KMS-11 (cell line): ENCODE data around the gene NLRC5.

Experiments
- H2AFZ ChIP-seq: fragments of 200-600 bp; sonication (generic); 2 replicates; pipeline ENCODE4 v1.6.1; 2016; ENCODE audit warnings: antibody characterized with exemption, mixed run types, low read depth
- H3K27ac ChIP-seq: fragments of 200-600 bp; sonication (generic); 2 replicates; pipeline ENCODE4 v1.6.1; 2016; ENCODE audit warnings: mild to moderate bottlenecking, mixed run types
- H3K27me3 ChIP-seq: fragments of 200-600 bp; sonication (generic); 2 replicates; pipeline ENCODE4 v1.6.1; 2017; ENCODE audit warnings: mild to moderate bottlenecking, low read depth, mixed run types, moderate library complexity; ENCODE audit not compliant: insufficient read depth
- H3K36me3 ChIP-seq: fragments of 200-600 bp; sonication (generic); 2 replicates; pipeline ENCODE4 v1.6.1; 2017; ENCODE audit warnings: mild to moderate bottlenecking, mixed run types; ENCODE audit not compliant: insufficient read depth
- H3K4me1 ChIP-seq: fragments of 200-600 bp; sonication (generic); 2 replicates; pipeline ENCODE4 v1.6.1; 2016; ENCODE audit warnings: mild to moderate bottlenecking, low read depth, mixed run types; ENCODE audit not compliant: poor library complexity, severe bottlenecking
- H3K4me2 ChIP-seq: fragments of 200-600 bp; sonication (generic); 2 replicates; pipeline ENCODE4 v1.7.0; 2016; ENCODE audit warnings: mild to moderate bottlenecking, mixed run types
- H3K4me3 ChIP-seq: fragments of 200-600 bp; sonication (generic); IDR thresholded peaks from 2 replicates; pipeline ENCODE4 v1.6.1; 2017; ENCODE audit warnings: low read depth, low read length, mixed read lengths; ENCODE audit not compliant: insufficient read depth
- H3K79me2 ChIP-seq: fragments of 200-600 bp; sonication (generic); 2 replicates; pipeline ENCODE4 v1.6.1; 2016; ENCODE audit warnings: low read depth, mixed run types; ENCODE audit not compliant: insufficient read depth
- H3K9ac ChIP-seq: fragments of 200-600 bp; sonication (generic); 2 replicates; pipeline ENCODE4 v1.6.1; 2016; ENCODE audit warnings: mild to moderate bottlenecking, mixed run types
- H4K20me1 ChIP-seq: fragments of 200-600 bp; sonication (generic); 2 replicates; pipeline ENCODE4 v1.6.1; 2016; ENCODE audit warnings: mild to moderate bottlenecking, mixed run types; ENCODE audit not compliant: insufficient read depth
- TF ChIP-seq, protein P1 (sequence below): fragments of 200-600 bp; sonication (generic); conservative IDR thresholded peaks from 2 replicates; pipeline ENCODE4 v1.6.1; 2017; ENCODE audit warnings: low read depth, mild to moderate bottlenecking, antibody characterized with exemption, low read length, moderate library complexity, mixed read lengths

The NLRC5 gene

DNA sequence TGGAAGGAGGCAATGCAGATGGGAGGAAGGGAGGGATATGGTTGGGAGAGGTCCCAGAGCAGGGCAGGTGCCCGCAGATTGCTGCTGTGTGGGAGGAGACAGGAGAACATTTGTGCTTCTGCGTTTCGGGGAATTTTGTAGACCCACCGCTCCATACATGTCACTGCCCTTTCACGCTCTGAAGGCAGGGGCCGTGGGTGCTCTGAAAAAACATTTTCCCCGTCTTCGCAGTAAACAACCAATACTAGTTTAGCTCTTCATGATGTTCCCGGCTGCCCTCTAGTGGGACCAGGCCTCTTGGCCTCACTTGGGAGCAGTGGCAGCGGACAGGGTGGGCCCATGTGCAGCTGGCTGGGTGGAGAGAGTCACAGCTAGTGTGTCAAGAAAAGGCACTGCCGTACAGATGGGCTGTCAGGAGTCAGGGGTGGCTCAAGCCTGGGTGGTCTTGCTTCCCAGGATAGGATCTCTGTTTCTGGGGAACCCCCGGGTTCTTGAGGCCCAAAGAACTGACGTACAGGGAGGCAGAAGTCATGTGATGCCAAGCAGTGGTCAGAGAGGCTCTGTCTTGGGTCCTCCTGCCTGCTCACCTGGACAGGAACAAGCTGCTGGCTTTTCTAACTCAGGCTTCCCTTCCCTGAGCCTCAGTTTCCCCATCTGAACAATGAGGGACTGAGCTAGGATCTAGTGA lies 56.5 kb downstream of the NLRC5 start:
- Histone ChIP-seq H3K9ac (no peak overlapping the region), H3K36me3 (no peaks in the 10 kb centered on the region), H3K4me1 (peaks cover 69% of the 10 kb centered on the region), H3K4me2 (no peak overlapping the region), H3K27me3 (no peaks in the 10 kb centered on the region), H3K27ac (no peak overlapping the region), H3K4me3 (no peak overlapping the region), H2AFZ (no peak overlapping the region), H3K79me2 (no peaks in the 10 kb centered on the region), H4K20me1 (no peaks in the 10 kb centered on the region)
- TF ChIP-seq, protein P1, sequence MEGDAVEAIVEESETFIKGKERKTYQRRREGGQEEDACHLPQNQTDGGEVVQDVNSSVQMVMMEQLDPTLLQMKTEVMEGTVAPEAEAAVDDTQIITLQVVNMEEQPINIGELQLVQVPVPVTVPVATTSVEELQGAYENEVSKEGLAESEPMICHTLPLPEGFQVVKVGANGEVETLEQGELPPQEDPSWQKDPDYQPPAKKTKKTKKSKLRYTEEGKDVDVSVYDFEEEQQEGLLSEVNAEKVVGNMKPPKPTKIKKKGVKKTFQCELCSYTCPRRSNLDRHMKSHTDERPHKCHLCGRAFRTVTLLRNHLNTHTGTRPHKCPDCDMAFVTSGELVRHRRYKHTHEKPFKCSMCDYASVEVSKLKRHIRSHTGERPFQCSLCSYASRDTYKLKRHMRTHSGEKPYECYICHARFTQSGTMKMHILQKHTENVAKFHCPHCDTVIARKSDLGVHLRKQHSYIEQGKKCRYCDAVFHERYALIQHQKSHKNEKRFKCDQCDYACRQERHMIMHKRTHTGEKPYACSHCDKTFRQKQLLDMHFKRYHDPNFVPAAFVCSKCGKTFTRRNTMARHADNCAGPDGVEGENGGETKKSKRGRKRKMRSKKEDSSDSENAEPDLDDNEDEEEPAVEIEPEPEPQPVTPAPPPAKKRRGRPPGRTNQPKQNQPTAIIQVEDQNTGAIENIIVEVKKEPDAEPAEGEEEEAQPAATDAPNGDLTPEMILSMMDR = no peak

DNA sequence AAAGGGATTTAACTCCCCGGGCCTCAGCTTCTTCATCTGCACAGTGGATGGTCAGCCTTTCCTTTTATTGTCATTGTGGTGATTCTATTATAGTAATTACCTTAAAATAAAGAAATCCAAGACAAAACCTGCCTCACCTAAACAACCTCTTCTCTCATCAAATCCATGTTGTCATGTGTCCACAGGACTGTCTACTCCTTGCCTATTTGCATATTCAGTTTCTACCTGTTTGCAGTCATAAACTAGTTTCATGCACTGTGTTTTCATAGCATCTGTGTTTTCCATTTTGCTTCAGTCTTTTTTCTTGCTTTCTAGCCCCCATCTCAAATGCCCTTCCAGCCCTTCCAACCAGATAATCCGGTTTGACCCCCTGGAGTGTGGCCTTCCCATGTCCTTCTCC lies 58.7 kb downstream of the NLRC5 start:
- Histone ChIP-seq H3K9ac (no peak overlapping the region), H3K27ac (no peak overlapping the region), H4K20me1 (no peaks in the 10 kb centered on the region), H3K79me2 (no peaks in the 10 kb centered on the region), H3K4me1 (peaks cover 46% of the 10 kb centered on the region), H2AFZ (no peak overlapping the region), H3K4me2 (no peak overlapping the region; the same call in 1 of the 2 replicates), H3K27me3 (no peaks in the 10 kb centered on the region), H3K36me3 (no peaks in the 10 kb centered on the region), H3K4me3 (no peak overlapping the region)
- TF ChIP-seq, protein P1 = no peak

DNA sequence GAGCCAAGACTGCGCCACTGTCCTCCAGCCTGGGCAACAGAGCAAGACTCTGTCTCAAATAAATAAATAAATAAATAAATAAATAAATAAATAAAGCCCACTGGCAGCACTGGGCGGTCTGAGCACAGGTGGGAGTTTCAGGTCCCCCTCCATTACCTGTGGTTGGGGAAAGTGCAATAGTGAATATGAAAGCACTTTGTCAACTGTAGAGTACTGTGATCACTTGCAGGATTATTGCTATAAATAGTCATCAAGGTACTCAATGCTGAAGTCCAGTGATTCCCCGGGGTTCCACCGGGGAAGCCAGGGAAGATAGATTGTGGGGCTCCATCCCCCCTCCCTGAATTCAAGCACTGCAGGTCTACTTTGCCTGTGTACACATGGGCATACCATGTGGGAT lies 60.3 kb downstream of the NLRC5 start:
- Histone ChIP-seq H4K20me1 (no peaks in the 10 kb centered on the region), H3K4me3 (no peak overlapping the region), H2AFZ (no peak overlapping the region), H3K4me1 (peaks cover 33% of the 10 kb centered on the region), H3K27ac (no peak overlapping the region), H3K79me2 (no peaks in the 10 kb centered on the region), H3K4me2 (peak overlapping the region; percentile 25; the same call in 1 of the 2 replicates), H3K36me3 (no peaks in the 10 kb centered on the region), H3K9ac (no peak overlapping the region), H3K27me3 (no peaks in the 10 kb centered on the region)
- TF ChIP-seq, protein P1 = no peak

DNA sequence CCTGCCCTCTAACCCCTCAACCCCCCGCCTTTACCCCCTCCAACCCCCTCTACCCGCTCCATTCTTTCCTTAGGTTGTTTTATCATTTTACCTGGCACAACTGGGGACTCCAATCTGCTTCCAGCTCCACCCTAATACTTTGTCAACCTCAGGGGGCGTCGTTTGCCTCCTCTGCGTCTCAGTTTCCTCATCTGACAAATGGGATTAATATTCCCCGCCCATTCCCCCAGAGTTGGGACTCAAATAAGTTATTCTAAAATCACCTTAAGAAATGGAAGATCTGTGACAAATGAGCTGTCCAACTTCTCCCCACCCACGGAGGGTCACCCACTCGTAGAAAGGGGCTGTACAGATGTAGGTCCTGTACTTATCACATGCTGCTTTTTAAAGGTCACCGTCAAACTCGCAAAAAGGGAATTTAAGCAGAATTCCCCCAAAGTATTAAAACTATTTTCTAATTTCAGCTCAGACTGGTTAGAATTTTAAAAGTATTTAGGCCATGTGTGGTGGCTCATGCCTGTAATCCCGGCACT lies 62.4 kb downstream of the NLRC5 start:
- Histone ChIP-seq H3K36me3 (no peaks in the 10 kb centered on the region), H3K27me3 (no peaks in the 10 kb centered on the region)

More for the DNA sequence above, 62.4 kb downstream of the NLRC5 start:
- Histone ChIP-seq H3K4me2 (no peak overlapping the region), H4K20me1 (no peaks in the 10 kb centered on the region), H2AFZ (no peak overlapping the region), H3K4me1 (peaks cover 33% of the 10 kb centered on the region), H3K4me3 (no peak overlapping the region), H3K9ac (no peak overlapping the region), H3K79me2 (no peaks in the 10 kb centered on the region), H3K27ac (no peak overlapping the region)
- TF ChIP-seq, protein P1 = no peak
